IMR-90 (cell line): ENCODE measurements around the gene ATL2.

Experiments used
- ELK1 ChIP-seq: fragments of 150-350 bp; IDR thresholded peaks from 2 replicates; pipeline ENCODE4 v1.6.1; 2016; ENCODE audit warnings: low read depth, mild to moderate bottlenecking, low read length, moderate library complexity, borderline replicate concordance
- FOS ChIP-seq: fragments of 150-350 bp; IDR thresholded peaks from 2 replicates; pipeline ENCODE4 v1.6.1; 2016; ENCODE audit warnings: low read depth, low read length
- MXI1 ChIP-seq: IDR thresholded peaks from 2 replicates; pipeline ENCODE4 v1.6.1; 2012; ENCODE audit warnings: low read depth, mild to moderate bottlenecking, low read length, moderate library complexity, borderline replicate concordance
- POLR2A ChIP-seq: IDR thresholded peaks from 2 replicates; pipeline ENCODE4 v1.6.1; 2012; ENCODE audit warnings: mild to moderate bottlenecking, low read depth, low read length
- RAD21 ChIP-seq: IDR thresholded peaks from 2 replicates; pipeline ENCODE4 v1.6.1; 2012; ENCODE audit warnings: low read length, improper control_type of control experiment
- TF ChIP-seq, protein P1 (sequence below): conservative IDR thresholded peaks from 2 replicates; pipeline ENCODE4 v1.5.1; 2012; ENCODE audit warnings: mild to moderate bottlenecking, low read depth, low read length, improper control_type of control experiment
- TF ChIP-seq, protein P2 (sequence below): fragments of 150-350 bp; IDR thresholded peaks from 2 replicates; pipeline ENCODE4 v1.6.1; 2017; ENCODE audit warnings: mild to moderate bottlenecking, antibody characterized with exemption, low read length, low read depth

DNA sequence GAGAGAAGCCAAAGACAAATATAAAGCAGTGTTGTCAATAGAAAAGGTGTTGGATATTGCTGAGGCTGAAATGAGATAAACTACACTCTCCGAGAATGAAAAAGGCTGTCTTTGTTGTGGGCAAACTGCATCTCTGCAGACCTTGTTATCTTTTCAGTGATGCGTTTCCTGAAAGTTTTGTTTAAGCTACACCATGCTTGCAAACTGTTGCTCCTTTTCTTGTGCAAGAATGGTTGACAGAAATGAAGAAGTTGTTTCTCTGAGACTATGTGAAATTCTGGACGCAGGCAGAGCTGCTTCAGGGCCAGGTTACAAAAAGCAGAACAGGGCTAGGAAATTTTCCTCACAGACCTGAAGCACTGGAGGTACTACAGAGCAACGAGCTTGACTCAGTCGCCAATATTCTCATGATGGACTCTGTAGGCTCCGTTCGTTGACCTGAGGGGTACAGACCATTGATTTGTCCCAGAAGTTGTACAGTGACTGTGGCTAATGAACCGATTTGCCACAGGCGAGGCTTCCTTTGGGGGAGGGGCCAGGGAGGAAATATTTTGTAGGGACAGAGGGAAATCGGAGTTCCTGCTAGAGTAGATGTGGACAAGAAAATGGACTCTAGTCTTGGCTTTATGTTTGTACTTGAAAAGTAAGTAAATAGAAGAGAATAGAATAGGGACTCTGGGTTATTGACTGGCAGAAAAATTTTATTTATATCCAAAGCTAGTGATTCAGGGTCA lies 3.5 kb upstream of the ATL2 start:
- TF ChIP-seq RAD21 (no peak), POLR2A (no peak), ELK1 (no peak), FOS (no peak), MXI1 (no peak)
- TF ChIP-seq, protein P1, sequence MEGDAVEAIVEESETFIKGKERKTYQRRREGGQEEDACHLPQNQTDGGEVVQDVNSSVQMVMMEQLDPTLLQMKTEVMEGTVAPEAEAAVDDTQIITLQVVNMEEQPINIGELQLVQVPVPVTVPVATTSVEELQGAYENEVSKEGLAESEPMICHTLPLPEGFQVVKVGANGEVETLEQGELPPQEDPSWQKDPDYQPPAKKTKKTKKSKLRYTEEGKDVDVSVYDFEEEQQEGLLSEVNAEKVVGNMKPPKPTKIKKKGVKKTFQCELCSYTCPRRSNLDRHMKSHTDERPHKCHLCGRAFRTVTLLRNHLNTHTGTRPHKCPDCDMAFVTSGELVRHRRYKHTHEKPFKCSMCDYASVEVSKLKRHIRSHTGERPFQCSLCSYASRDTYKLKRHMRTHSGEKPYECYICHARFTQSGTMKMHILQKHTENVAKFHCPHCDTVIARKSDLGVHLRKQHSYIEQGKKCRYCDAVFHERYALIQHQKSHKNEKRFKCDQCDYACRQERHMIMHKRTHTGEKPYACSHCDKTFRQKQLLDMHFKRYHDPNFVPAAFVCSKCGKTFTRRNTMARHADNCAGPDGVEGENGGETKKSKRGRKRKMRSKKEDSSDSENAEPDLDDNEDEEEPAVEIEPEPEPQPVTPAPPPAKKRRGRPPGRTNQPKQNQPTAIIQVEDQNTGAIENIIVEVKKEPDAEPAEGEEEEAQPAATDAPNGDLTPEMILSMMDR = no peak
- TF ChIP-seq, protein P2, sequence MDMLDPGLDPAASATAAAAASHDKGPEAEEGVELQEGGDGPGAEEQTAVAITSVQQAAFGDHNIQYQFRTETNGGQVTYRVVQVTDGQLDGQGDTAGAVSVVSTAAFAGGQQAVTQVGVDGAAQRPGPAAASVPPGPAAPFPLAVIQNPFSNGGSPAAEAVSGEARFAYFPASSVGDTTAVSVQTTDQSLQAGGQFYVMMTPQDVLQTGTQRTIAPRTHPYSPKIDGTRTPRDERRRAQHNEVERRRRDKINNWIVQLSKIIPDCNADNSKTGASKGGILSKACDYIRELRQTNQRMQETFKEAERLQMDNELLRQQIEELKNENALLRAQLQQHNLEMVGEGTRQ = no peak
